HEK293 (cell line): ENCODE data around the gene FSD1.
A peak's percentile ranks its signal among the peaks of the same experiment; 100 is the strongest.

ENCODE experiments used
- EGR2 ChIP-seq: fragments of 450-650 bp; formaldehyde crosslinking; IDR thresholded peaks from 2 replicates; pipeline ENCODE4 v1.5.1; 2016; ENCODE audit warnings: low read depth, missing biosample characterization, missing genetic modification characterization
- PRDM10 ChIP-seq: fragments of 450-650 bp; formaldehyde crosslinking; IDR thresholded peaks from 2 replicates; pipeline ENCODE4 v1.5.1; 2016; ENCODE audit warnings: missing biosample characterization, missing genetic modification characterization
- YY2 ChIP-seq: fragments of 450-650 bp; formaldehyde crosslinking; IDR thresholded peaks from 2 replicates; pipeline ENCODE4 v1.5.1; 2016; ENCODE audit warnings: missing biosample characterization, missing genetic modification characterization
- ZBTB20 ChIP-seq: fragments of 450-650 bp; formaldehyde crosslinking; IDR thresholded peaks from 2 replicates; pipeline ENCODE4 v1.5.1; 2016; ENCODE audit warnings: missing biosample characterization, missing genetic modification characterization
- ZFP37 ChIP-seq: fragments of 450-650 bp; formaldehyde crosslinking; IDR thresholded peaks from 2 replicates; pipeline ENCODE4 v1.5.1; 2016; ENCODE audit warnings: missing biosample characterization, missing genetic modification characterization
- ZNF133 ChIP-seq: fragments of 450-650 bp; formaldehyde crosslinking; IDR thresholded peaks from 2 replicates; pipeline ENCODE4 v1.5.1; 2016; ENCODE audit warnings: missing biosample characterization, missing genetic modification characterization
- ZNF155 ChIP-seq: fragments of 450-650 bp; formaldehyde crosslinking; IDR thresholded peaks from 2 replicates; pipeline ENCODE4 v1.5.1; 2016; ENCODE audit warnings: missing biosample characterization, missing genetic modification characterization
- ZNF266 ChIP-seq: fragments of 450-650 bp; formaldehyde crosslinking; IDR thresholded peaks from 2 replicates; pipeline ENCODE4 v1.5.1; 2016; ENCODE audit warnings: missing biosample characterization, missing genetic modification characterization, low read depth
- ZNF521 ChIP-seq: fragments of 450-650 bp; formaldehyde crosslinking; IDR thresholded peaks from 2 replicates; pipeline ENCODE4 v1.5.1; 2017; ENCODE audit warnings: missing biosample characterization, mild to moderate bottlenecking, missing genetic modification characterization
- ZNF571 ChIP-seq: fragments of 450-650 bp; formaldehyde crosslinking; IDR thresholded peaks from 2 replicates; pipeline ENCODE4 v1.5.0; 2017; ENCODE audit warnings: missing biosample characterization, missing genetic modification characterization
- ZNF623 ChIP-seq: fragments of 450-650 bp; formaldehyde crosslinking; IDR thresholded peaks from 2 replicates; pipeline ENCODE4 v1.5.1; 2016; ENCODE audit warnings: missing biosample characterization, missing genetic modification characterization
- ZNF626 ChIP-seq: fragments of 450-650 bp; sonication (Bioruptor Pico); formaldehyde crosslinking; IDR thresholded peaks from 2 replicates; pipeline ENCODE4 v1.5.1; 2018; ENCODE audit warnings: missing biosample characterization, missing genetic modification characterization, inconsistent platforms
- ZNF654 ChIP-seq: fragments of 450-650 bp; formaldehyde crosslinking; IDR thresholded peaks from 2 replicates; pipeline ENCODE4 v1.5.1; 2016; ENCODE audit warnings: low read depth, missing biosample characterization, missing genetic modification characterization
- ZNF658 ChIP-seq: fragments of 450-650 bp; formaldehyde crosslinking; IDR thresholded peaks from 2 replicates; pipeline ENCODE4; 2016; ENCODE audit warnings: missing biosample characterization, missing genetic modification characterization
- ZNF664 ChIP-seq: fragments of 450-650 bp; formaldehyde crosslinking; IDR thresholded peaks from 2 replicates; pipeline ENCODE4 v1.5.1; 2016; ENCODE audit warnings: missing biosample characterization, missing genetic modification characterization
- ZNF670 ChIP-seq: fragments of 450-650 bp; formaldehyde crosslinking; IDR thresholded peaks from 2 replicates; pipeline ENCODE4 v1.5.1; 2016; ENCODE audit warnings: missing biosample characterization, missing genetic modification characterization, low read depth
- ZNF768 ChIP-seq: fragments of 450-650 bp; formaldehyde crosslinking; IDR thresholded peaks from 2 replicates; pipeline ENCODE4 v1.5.1; 2018; ENCODE audit warnings: missing biosample characterization, mild to moderate bottlenecking, missing genetic modification characterization
- ZNF776 ChIP-seq: fragments of 450-650 bp; formaldehyde crosslinking; IDR thresholded peaks from 2 replicates; pipeline ENCODE4 v1.5.0; 2017; ENCODE audit warnings: missing biosample characterization, missing genetic modification characterization, borderline replicate concordance
- ZNF785 ChIP-seq: fragments of 450-650 bp; formaldehyde crosslinking; IDR thresholded peaks from 2 replicates; pipeline ENCODE4 v1.5.1; 2016; ENCODE audit warnings: missing biosample characterization, missing genetic modification characterization
- ZNF837 ChIP-seq: fragments of 450-650 bp; formaldehyde crosslinking; IDR thresholded peaks from 2 replicates; pipeline ENCODE4 v1.5.1; 2016; ENCODE audit warnings: missing biosample characterization, missing genetic modification characterization
- TF ChIP-seq, protein P1 (sequence below): fragments of 450-650 bp; formaldehyde crosslinking; IDR thresholded peaks from 2 replicates; pipeline ENCODE4 v1.5.1; 2016; ENCODE audit warnings: missing biosample characterization, missing genetic modification characterization
- TF ChIP-seq, protein P2 (sequence below): fragments of 450-650 bp; formaldehyde crosslinking; IDR thresholded peaks from 2 replicates; pipeline ENCODE4 v1.5.1; 2016; ENCODE audit warnings: missing biosample characterization, missing genetic modification characterization
- TF ChIP-seq, protein P3 (sequence below): fragments of 450-650 bp; formaldehyde crosslinking; IDR thresholded peaks from 2 replicates; pipeline ENCODE4 v1.5.1; 2016; ENCODE audit warnings: missing biosample characterization, missing genetic modification characterization
- TF ChIP-seq, protein P4 (sequence below): fragments of 450-650 bp; formaldehyde crosslinking; optimal IDR thresholded peaks from 2 replicates; pipeline ENCODE3; 2016; ENCODE audit warnings: missing biosample characterization, mild to moderate bottlenecking, missing genetic modification characterization
- TF ChIP-seq, protein P5 (sequence below): fragments of 450-650 bp; formaldehyde crosslinking; IDR thresholded peaks from 2 replicates; pipeline ENCODE4 v1.5.1; 2016; ENCODE audit warnings: missing biosample characterization, missing genetic modification characterization, low read depth
- TF ChIP-seq, protein P6 (sequence below): fragments of 450-650 bp; formaldehyde crosslinking; IDR thresholded peaks from 2 replicates; pipeline ENCODE4 v1.5.1; 2016; ENCODE audit warnings: missing biosample characterization, missing genetic modification characterization

The FSD1 gene

GRCh38 chr19:4284176-4284958 is 20.0 kb upstream of the FSD1 start (continued):
- no peak for TF ChIP-seq ZNF521 (tag by site-specific recombination)
- no peak for TF ChIP-seq ZNF266 (tag by site-specific recombination)
- TF ChIP-seq ZBTB20 (tag by site-specific recombination) = no peak
- no peak for TF ChIP-seq EGR2 (tag by site-specific recombination)
- TF ChIP-seq ZNF785 = no peak
- TF ChIP-seq ZNF837 = no peak
- TF ChIP-seq PRDM10 (tag by site-specific recombination) = peak; percentile 73
- no peak for TF ChIP-seq ZNF571 (tag by site-specific recombination)
- TF ChIP-seq ZNF670 (tag by site-specific recombination) = no peak
- no peak for TF ChIP-seq ZNF658 (tag by site-specific recombination)
- TF ChIP-seq, protein P1, sequence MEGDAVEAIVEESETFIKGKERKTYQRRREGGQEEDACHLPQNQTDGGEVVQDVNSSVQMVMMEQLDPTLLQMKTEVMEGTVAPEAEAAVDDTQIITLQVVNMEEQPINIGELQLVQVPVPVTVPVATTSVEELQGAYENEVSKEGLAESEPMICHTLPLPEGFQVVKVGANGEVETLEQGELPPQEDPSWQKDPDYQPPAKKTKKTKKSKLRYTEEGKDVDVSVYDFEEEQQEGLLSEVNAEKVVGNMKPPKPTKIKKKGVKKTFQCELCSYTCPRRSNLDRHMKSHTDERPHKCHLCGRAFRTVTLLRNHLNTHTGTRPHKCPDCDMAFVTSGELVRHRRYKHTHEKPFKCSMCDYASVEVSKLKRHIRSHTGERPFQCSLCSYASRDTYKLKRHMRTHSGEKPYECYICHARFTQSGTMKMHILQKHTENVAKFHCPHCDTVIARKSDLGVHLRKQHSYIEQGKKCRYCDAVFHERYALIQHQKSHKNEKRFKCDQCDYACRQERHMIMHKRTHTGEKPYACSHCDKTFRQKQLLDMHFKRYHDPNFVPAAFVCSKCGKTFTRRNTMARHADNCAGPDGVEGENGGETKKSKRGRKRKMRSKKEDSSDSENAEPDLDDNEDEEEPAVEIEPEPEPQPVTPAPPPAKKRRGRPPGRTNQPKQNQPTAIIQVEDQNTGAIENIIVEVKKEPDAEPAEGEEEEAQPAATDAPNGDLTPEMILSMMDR (tag by site-specific recombination) = no peak
- no peak for TF ChIP-seq ZNF654 (tag by site-specific recombination)
- no peak for TF ChIP-seq ZNF776
- TF ChIP-seq, protein P2, sequence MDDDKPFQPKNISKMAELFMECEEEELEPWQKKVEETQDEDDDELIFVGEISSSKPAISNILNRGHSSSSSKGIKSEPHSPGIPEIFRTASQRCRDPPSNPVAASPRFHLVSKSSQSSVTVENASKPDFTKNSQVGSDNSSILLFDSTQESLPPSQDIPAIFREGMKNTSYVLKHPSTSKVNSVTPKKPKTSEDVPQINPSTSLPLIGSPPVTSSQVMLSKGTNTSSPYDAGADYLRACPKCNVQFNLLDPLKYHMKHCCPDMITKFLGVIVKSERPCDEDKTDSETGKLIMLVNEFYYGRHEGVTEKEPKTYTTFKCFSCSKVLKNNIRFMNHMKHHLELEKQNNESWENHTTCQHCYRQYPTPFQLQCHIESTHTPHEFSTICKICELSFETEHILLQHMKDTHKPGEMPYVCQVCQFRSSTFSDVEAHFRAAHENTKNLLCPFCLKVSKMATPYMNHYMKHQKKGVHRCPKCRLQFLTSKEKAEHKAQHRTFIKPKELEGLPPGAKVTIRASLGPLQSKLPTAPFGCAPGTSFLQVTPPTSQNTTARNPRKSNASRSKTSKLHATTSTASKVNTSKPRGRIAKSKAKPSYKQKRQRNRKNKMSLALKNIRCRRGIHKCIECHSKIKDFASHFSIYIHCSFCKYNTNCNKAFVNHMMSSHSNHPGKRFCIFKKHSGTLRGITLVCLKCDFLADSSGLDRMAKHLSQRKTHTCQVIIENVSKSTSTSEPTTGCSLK (tag by site-specific recombination) = no peak
- TF ChIP-seq, protein P3, sequence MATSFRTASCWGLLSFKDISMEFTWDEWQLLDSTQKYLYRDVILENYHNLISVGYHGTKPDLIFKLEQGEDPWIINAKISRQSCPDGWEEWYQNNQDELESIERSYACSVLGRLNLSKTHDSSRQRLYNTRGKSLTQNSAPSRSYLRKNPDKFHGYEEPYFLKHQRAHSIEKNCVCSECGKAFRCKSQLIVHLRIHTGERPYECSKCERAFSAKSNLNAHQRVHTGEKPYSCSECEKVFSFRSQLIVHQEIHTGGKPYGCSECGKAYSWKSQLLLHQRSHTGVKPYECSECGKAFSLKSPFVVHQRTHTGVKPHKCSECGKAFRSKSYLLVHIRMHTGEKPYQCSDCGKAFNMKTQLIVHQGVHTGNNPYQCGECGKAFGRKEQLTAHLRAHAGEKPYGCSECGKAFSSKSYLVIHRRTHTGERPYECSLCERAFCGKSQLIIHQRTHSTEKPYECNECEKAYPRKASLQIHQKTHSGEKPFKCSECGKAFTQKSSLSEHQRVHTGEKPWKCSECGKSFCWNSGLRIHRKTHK = no peak
- TF ChIP-seq ZNF155 (tag by site-specific recombination) = no peak
- no peak for TF ChIP-seq ZFP37 (tag by site-specific recombination)
- no peak for TF ChIP-seq ZNF133 (tag by site-specific recombination)
- no peak for TF ChIP-seq YY2
- no peak for TF ChIP-seq ZNF664 (tag by site-specific recombination)
- TF ChIP-seq, protein P4, sequence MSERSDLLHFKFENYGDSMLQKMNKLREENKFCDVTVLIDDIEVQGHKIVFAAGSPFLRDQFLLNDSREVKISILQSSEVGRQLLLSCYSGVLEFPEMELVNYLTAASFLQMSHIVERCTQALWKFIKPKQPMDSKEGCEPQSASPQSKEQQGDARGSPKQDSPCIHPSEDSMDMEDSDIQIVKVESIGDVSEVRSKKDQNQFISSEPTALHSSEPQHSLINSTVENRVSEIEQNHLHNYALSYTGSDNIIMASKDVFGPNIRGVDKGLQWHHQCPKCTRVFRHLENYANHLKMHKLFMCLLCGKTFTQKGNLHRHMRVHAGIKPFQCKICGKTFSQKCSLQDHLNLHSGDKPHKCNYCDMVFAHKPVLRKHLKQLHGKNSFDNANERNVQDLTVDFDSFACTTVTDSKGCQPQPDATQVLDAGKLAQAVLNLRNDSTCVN (tag by site-specific recombination) = no peak
- TF ChIP-seq, protein P5, sequence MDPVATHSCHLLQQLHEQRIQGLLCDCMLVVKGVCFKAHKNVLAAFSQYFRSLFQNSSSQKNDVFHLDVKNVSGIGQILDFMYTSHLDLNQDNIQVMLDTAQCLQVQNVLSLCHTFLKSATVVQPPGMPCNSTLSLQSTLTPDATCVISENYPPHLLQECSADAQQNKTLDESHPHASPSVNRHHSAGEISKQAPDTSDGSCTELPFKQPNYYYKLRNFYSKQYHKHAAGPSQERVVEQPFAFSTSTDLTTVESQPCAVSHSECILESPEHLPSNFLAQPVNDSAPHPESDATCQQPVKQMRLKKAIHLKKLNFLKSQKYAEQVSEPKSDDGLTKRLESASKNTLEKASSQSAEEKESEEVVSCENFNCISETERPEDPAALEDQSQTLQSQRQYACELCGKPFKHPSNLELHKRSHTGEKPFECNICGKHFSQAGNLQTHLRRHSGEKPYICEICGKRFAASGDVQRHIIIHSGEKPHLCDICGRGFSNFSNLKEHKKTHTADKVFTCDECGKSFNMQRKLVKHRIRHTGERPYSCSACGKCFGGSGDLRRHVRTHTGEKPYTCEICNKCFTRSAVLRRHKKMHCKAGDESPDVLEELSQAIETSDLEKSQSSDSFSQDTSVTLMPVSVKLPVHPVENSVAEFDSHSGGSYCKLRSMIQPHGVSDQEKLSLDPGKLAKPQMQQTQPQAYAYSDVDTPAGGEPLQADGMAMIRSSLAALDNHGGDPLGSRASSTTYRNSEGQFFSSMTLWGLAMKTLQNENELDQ (tag by site-specific recombination) = no peak
- no peak for TF ChIP-seq ZNF626 (tag by site-specific recombination)
- TF ChIP-seq ZNF768 = no peak
- TF ChIP-seq, protein P6, sequence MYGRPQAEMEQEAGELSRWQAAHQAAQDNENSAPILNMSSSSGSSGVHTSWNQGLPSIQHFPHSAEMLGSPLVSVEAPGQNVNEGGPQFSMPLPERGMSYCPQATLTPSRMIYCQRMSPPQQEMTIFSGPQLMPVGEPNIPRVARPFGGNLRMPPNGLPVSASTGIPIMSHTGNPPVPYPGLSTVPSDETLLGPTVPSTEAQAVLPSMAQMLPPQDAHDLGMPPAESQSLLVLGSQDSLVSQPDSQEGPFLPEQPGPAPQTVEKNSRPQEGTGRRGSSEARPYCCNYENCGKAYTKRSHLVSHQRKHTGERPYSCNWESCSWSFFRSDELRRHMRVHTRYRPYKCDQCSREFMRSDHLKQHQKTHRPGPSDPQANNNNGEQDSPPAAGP = no peak
- TF ChIP-seq ZNF623 (tag by site-specific recombination) = no peak
